GM18870 (cell line): ENCODE data around the gene CASKIN2.
A peak's percentile ranks its signal among the peaks of the same experiment; 100 is the strongest.

ENCODE experiments used
- ATAC-seq: cut with Tn5 transposase; IDR thresholded peaks from one replicate; pipeline ENCODE4 v1.9.1; 2021; ENCODE audit warnings: moderate library complexity; ENCODE audit not compliant: unreplicated experiment

Gene CASKIN2

GRCh38 chr17:75515496-75516254 is at the start of gene CASKIN2:
Gene CASKIN2 (minus strand): TSS chr17:75515537. CDS start chr17:75513804, 1,733 bp downstream.
- ATAC-seq, result peak; percentile 36

- ATAC-seq, result no peak
These were observed 49.7 kb upstream of the CASKIN2 start for GRCh38 chr17:75565066-75565465.

GRCh38 chr17:75564195-75564594 is 48.9 kb upstream of the CASKIN2 start:
- ATAC-seq, result no peak

GRCh38 chr17:75563063-75563758 is 47.9 kb upstream of the CASKIN2 start:
- ATAC-seq, result no peak

GRCh38 chr17:75561927-75562603 is 46.7 kb upstream of the CASKIN2 start:
- no peak for ATAC-seq

- ATAC-seq, result no peak
These were observed 44.7 kb upstream of the CASKIN2 start for GRCh38 chr17:75559958-75560533.

GRCh38 chr17:75558666-75559530 is 43.6 kb upstream of the CASKIN2 start:
- ATAC-seq, result no peak

- no peak for ATAC-seq
These were observed 42.7 kb upstream of the CASKIN2 start for GRCh38 chr17:75557852-75558665.

- no peak for ATAC-seq
These were observed 41.9 kb upstream of the CASKIN2 start for GRCh38 chr17:75557075-75557851.

GRCh38 chr17:75555679-75556153 is 40.4 kb upstream of the CASKIN2 start:
- ATAC-seq, result no peak

- no peak for ATAC-seq
These were observed 38.2 kb upstream of the CASKIN2 start for GRCh38 chr17:75553295-75554110.

GRCh38 chr17:75552425-75553294 is 37.3 kb upstream of the CASKIN2 start:
- ATAC-seq, result no peak

- no peak for ATAC-seq
These were observed 35.9 kb upstream of the CASKIN2 start for GRCh38 chr17:75551266-75551665.

- ATAC-seq, result no peak
These were observed 34.8 kb upstream of the CASKIN2 start for GRCh38 chr17:75550139-75550465.

- no peak for ATAC-seq
These were observed 34.2 kb upstream of the CASKIN2 start for GRCh38 chr17:75549246-75550138.

- ATAC-seq, result no peak
These were observed 33.5 kb upstream of the CASKIN2 start for GRCh38 chr17:75548813-75549212.
